Caco-2 (cell line): ENCODE results near the gene POLR1D. TPM values are rescaled to one million over a fixed set of nuclear protein-coding genes. Genes with fewer than 3 reads are reported as not detected.

Experiments used
- BruUV-seq: library from RNA; stranded (reverse); fragments of 400-500 nt; replicated peaks from 2 replicates; lab custom pipeline; 2021; lab: Mats Ljungman, UMichigan
- CTCF ChIA-PET: fragments of 300-600 bp; sonication (Branson Sonifier 250); formaldehyde crosslinking; loops from one replicate; lab custom pipeline; 2022; ENCODE audit warnings: antibody characterized with exemption; lab: Charles Lee
- POLR2A ChIA-PET: fragments of 300-600 bp; sonication (Branson Sonifier 250); formaldehyde crosslinking; loops from one replicate; lab custom pipeline; 2022; ENCODE audit warnings: antibody characterized with exemption; lab: Charles Lee
- DNase-seq, 2 experiments: peaks; one replicate each; pipeline versions ENCODE4 v3.0.0 to v3.0.0-alpha.2; 2020 to 2022
- H3K27me3 ChIP-seq: replicated peaks from 2 replicates; pipeline ENCODE4 v1.6.0; 2011; ENCODE audit warnings: low read length; ENCODE audit not compliant: control insufficient read depth, insufficient read depth
- H3K36me3 ChIP-seq: 2 replicates; pipeline ENCODE4 v1.5.1; 2011; ENCODE audit warnings: low read length; ENCODE audit not compliant: control insufficient read depth, insufficient read depth
- H3K4me1 ChIP-seq: fragments of 250-450 bp; sonication (Bioruptor Pico); 2 replicates; pipeline ENCODE4 v1.5.1; 2020; ENCODE audit warnings: mild to moderate bottlenecking
- H3K4me3 ChIP-seq: 2 replicates; pipeline ENCODE4 v1.5.1; 2011; ENCODE audit warnings: low read depth, mild to moderate bottlenecking, control low read depth, low read length
- H3K9me3 ChIP-seq: fragments of 250-450 bp; sonication (Bioruptor Pico); 2 replicates; pipeline ENCODE4 v1.5.1; 2020; ENCODE audit warnings: mild to moderate bottlenecking, moderate library complexity
- H3K27ac Mint-ChIP-seq: one replicate; pipeline ENCODE4 v1.8.0; 2022; ENCODE audit warnings: mixed read lengths; ENCODE audit not compliant: unreplicated experiment
- H3K27me3 Mint-ChIP-seq: one replicate; pipeline ENCODE4 v1.8.0; 2022; ENCODE audit warnings: mixed read lengths; ENCODE audit not compliant: insufficient read depth, unreplicated experiment
- H3K36me3 Mint-ChIP-seq: one replicate; pipeline ENCODE4 v1.8.0; 2022; ENCODE audit warnings: mild to moderate bottlenecking, mixed read lengths; ENCODE audit not compliant: insufficient read depth, unreplicated experiment
- H3K4me1 Mint-ChIP-seq: one replicate; pipeline ENCODE4 v1.8.0; 2022; ENCODE audit warnings: low read depth, mixed read lengths; ENCODE audit not compliant: unreplicated experiment
- H3K4me3 Mint-ChIP-seq: one replicate; pipeline ENCODE4 v1.8.0; 2022; ENCODE audit warnings: mild to moderate bottlenecking, moderate library complexity, mixed read lengths; ENCODE audit not compliant: unreplicated experiment
- H3K9me3 Mint-ChIP-seq: one replicate; pipeline ENCODE4 v1.8.0; 2022; ENCODE audit warnings: mixed read lengths; ENCODE audit not compliant: unreplicated experiment
- intact Hi-C: fragments of 100-400 bp; cut with micrococcal nuclease; formaldehyde crosslinking; loops from one replicate; pipeline ENCODE4 v1.10.0; 2022; ENCODE audit not compliant: unreplicated experiment
- total RNA-seq: library from RNA; stranded (reverse); gene quantifications from 2 replicates; pipeline ENCODE4 v1.2.3, GENCODE V29; 2022
- TF ChIP-seq, protein P1 (sequence below), 2 experiments: fragments of 200-600 bp in 1 of 2; IDR thresholded peaks; 1 replicate in 1 of 2; 2 replicates in 1 of 2; pipeline versions ENCODE4 v1.5.1 to v1.8.0; 2011 to 2022; ENCODE audit warnings: antibody characterized with exemption in 1 of 2, control low read depth in 1 of 2, inconsistent platforms in 1 of 2, low read depth in 1 of 2, low read length in 1 of 2, mild to moderate bottlenecking in 1 of 2, moderate library complexity in 1 of 2; ENCODE audit not compliant: insufficient read depth in 1 of 2, severe bottlenecking in 1 of 2, unreplicated experiment in 1 of 2

The POLR1D gene
- total RNA-seq, 1 experiment from 2014 or later, result 201 TPM

DNA sequence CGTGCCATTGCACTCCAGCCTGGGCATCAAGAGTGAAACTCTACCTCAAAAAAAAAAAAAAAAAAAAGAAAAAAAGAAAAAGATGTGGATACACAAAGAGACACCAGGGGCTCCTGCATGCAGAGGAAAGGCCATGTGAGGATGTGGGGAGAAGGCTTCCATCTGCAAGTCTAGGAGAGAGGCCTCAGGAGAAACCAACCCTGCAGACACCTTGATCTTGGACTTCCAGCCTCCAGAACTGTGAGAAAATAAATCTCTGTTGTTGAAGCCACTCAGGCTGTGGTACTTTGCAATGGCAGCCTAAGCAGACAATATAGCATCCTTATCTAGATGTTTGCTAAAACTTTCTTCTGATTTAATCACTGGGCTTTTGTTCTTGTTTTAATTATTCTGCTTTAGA, 50.3 kb downstream of the POLR1D start:
- no peaks in the 10 kb centered on the region for H3K27me3 ChIP-seq
- H3K4me1 ChIP-seq, result no peaks in the 10 kb centered on the region
- no peak for DNase-seq
- Mint-ChIP-seq H3K36me3 (no peaks in the 10 kb centered on the region), H3K9me3 (no peaks in the 10 kb centered on the region), H3K27me3 (no peaks in the 10 kb centered on the region), H3K4me3 (no peak overlapping the region), H3K4me1 (no peaks in the 10 kb centered on the region), H3K27ac (no peak overlapping the region)
- H3K9me3 ChIP-seq, result no peaks in the 10 kb centered on the region
- ChIA-PET POLR2A (no interaction called here), CTCF (interaction anchor here (0.6 kb wide), 1 partner anchor 16 kb away, joined by 3 read pairs; no protein-coding TSS in a partner anchor)
- no peak overlapping the region for H3K4me3 ChIP-seq
- BruUV-seq, result no TSS peak
- TF ChIP-seq, protein P1, sequence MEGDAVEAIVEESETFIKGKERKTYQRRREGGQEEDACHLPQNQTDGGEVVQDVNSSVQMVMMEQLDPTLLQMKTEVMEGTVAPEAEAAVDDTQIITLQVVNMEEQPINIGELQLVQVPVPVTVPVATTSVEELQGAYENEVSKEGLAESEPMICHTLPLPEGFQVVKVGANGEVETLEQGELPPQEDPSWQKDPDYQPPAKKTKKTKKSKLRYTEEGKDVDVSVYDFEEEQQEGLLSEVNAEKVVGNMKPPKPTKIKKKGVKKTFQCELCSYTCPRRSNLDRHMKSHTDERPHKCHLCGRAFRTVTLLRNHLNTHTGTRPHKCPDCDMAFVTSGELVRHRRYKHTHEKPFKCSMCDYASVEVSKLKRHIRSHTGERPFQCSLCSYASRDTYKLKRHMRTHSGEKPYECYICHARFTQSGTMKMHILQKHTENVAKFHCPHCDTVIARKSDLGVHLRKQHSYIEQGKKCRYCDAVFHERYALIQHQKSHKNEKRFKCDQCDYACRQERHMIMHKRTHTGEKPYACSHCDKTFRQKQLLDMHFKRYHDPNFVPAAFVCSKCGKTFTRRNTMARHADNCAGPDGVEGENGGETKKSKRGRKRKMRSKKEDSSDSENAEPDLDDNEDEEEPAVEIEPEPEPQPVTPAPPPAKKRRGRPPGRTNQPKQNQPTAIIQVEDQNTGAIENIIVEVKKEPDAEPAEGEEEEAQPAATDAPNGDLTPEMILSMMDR (IDR thresholded peaks at IDR 0.05; ENCODE audit: insufficient read depth in 1 of 2, low read depth in 1 of 2, low read length in 1 of 2, severe bottlenecking in 1 of 2, unreplicated experiment in 1 of 2), result no peak
- intact Hi-C loops, result no loop called here
- no peaks in the 10 kb centered on the region for H3K36me3 ChIP-seq

Other genes starting within 250 kb of the POLR1D start
- gene GTF3A, start 197.3 kb upstream of the POLR1D start, total RNA-seq, result 132 and 141 TPM in 2 replicates
- gene MTIF3, start 171.3 kb upstream of the POLR1D start, total RNA-seq, result 41.8 and 51.5 TPM in 2 replicates
- 23.8 and 24.4 TPM in 2 replicates for gene LNX2, start 1.4 kb upstream of the POLR1D start, total RNA-seq
- gene GSX1, start 170.6 kb downstream of the POLR1D start, total RNA-seq, result not detected in 2 replicates